Stimulated activated CD8-positive, alpha-beta memory T cell treated with anti-CD3 and anti-CD28 coated beads, Interleukin-2, amount 100 ng/mL, for 48 hours (primary cell): ENCODE data around the gene ADK.
"Not testable (repeated sequence)": the region's sequence is repeated elsewhere in the genome, so short reads cannot be mapped to it uniquely, and the experiment has no call there.

ENCODE experiments used
- DNase-seq, 2 donors: peaks; one replicate each; pipeline ENCODE4 v3.0.0-alpha.2; 2020; ENCODE audit warnings: low read depth in 2 of 2

ADK gene

DNA sequence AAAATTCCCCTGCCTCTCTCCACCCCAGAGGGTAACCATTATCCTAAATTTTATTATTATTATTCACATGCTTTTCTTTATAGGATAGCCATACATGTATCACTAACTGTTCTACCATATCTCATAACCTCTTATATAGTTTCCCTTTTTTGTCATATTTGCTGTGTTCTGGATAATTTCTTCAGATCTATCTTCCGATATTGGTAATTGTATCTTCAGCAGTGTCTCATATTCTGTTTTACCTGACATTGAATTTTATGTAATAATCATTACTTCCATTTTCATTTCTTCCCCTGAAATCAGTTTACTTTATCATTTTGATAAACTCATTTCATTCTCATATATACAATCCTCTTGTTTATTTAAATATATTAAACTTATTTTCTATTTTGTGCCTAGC lies 273.5 kb downstream of the ADK start:
- DNase-seq: no peak

DNA sequence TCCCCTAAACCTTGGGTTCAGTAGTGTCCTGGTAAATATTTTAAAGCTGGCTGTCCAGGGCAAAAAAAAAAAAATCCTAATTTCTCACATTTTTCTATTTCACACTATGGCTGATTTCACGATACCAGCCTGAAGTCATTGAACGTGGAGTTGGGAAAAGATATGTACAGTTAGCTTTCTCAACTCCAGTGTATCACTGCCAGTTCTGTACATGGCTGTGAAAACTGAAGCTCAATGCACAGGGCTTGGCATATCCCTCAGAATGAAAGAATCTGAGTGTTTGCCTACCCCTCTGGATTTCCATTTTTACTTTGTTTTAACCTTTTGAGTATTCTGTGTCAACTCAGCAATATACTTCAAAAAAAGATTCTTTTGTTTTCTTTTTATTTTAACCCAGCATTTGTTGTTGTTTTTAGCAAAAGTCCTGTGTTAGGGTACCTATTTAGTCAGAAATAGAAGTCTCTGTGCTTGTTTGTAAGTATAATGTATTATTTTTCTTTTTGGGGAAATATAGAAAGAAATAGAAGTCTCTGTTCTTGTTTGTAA lies 274.5 kb downstream of the ADK start:
- no peak for DNase-seq

DNA sequence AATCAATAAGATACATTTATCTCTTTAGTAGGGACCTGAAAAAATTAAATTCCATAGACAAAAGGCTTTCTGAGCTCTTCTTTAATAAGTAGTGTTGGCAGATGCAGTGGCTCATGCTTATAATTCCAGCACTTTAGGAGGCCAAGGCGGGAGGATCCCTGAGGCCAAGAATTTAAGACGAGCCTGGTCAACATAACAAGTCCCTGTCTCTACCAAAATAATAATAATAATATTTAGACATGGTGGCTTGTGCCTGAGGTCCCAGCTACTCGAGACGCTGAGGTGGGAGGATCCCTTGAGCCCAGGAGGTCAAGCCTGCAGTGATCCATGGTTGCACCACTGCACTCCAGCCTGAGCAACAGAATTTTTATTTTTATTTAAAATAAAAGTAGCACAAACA lies 280.8 kb downstream of the ADK start:
- no peak for DNase-seq

DNA sequence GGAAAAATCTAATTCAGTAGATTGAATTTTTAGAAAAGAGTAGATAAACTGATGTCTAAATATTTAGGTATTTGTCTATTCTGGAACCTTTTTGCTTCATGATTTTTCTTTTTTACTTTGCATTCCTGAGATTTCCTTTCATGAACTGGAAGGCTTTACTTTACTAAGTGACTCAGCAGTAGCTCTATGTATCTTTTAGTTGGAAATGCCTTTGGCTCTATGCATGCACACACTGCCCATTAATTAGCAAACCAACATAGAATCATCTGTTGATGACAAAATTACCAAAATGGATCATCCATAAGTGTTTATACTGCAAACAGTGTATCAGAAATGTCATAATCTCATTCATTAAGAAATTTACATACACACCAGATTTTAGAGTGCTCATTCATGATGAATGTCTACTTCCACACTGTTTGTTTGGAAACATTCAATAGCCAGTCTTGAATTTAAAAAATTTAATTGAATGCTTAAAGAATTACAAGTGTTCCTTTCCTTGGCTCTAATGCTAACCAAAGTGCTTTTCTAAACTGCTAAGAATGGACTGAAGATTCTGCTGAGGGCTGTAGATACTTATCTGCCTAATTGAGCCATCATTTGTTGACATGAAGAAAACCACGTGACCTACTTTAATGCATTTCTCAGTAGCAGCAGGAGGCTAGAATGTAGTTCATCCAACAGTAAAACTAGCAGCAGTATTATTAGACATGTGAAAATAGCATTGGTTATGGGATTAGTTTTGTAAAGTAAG lies 282.0 kb downstream of the ADK start:
- no peak for DNase-seq

DNA sequence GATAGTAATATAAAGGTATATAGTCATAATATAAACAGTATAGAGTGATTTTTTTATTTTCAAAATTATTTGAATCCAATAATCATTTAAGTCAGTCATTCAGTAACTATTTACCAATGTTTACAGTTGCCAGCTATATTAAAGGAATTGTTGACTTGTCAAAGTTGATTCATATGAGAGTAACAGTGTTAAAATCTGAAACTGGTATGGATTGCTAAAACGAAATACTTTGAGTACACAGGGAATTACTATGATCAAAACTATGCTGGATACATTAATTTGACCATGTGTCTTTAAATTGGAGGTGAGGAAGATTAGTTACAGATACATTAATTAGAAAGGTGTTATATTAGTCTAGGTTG lies 282.6 kb downstream of the ADK start:
- no peak for DNase-seq

DNA sequence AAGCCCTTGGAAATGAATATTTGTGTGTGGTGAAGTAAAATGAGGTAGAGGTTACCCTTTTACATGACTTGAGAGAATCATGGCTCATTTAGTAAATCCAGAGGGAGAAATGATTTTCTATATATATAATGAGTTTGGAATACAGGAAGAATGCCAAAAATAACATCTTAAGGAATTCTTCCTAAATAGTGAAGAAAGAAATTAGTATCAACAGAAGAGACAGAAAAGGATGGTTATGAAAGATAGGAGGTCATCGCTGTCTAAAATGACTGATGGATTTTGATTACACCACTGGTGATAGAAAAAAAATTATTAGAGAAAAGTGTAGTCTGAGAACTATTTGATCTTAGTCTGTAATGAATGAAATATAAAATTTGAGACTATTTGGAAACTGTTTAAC lies 283.0 kb downstream of the ADK start:
- no peak for DNase-seq

DNA sequence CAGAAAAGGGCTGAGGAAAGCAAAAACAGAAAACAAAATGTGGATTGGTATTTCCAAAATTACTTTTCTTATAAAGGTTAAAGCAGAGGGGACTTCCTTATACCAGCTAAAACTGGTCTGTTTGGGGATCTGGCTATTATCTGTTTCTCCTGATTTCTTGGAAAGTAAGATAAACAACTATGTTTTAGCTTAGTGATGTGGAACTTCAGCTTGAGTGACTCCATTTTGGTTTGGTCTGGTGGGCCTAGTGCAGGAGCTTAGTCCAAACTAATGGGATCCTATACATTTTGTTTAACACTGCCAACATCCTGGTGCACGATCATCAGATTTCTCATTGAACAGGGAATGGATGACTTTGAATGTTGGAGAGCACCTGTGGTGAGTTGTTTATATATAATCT lies 283.5 kb downstream of the ADK start:
- no peak for DNase-seq

DNA sequence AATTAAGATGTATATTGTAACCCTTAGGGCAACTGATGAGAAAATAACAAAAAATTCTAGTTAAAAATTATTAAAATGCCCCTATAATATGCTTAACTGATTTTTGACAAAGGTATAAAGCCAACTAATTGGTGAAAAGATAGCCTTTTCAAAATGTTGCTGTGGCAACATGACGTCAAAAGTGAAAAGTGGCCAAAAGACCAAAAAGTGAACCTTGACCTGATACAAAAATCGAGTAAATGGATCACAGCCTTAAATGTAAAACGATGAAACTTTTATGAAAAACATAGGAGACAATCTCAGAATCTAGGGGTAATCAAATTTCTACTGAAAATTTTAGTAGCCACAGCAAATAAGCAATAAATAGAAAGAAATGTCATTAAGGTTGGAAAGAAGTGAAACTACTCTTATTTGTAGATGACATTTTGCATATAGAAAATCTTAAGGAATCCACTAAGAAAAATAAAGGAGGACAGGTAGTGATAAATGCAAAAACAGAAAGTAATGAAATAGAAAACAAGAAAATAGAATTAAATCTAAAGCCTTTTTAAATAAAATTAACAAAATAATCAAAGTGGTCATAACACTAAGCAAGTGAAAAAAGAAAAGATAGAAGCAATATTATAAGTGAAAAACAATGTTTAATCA lies 285.6 kb downstream of the ADK start:
- no peak for DNase-seq

DNA sequence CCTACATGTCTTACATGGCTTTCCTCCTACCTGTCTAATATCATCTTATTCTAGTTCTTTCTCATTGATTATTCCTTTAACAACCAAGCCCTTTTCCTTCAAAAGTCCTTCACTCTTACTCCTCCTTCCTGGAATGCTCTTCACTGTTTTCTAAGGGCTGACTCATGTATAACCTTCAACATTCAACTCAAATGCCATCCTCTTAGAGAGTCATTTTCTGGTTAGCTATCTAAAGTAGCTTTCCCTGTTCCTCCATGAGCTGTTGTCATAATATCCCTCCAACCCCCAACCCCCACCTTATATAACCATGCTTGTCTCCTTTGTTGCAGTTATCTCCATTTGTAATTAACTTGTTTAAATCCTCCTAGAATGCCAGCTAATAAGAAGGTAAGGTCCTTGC lies 286.8 kb downstream of the ADK start:
- DNase-seq: no peak

DNA sequence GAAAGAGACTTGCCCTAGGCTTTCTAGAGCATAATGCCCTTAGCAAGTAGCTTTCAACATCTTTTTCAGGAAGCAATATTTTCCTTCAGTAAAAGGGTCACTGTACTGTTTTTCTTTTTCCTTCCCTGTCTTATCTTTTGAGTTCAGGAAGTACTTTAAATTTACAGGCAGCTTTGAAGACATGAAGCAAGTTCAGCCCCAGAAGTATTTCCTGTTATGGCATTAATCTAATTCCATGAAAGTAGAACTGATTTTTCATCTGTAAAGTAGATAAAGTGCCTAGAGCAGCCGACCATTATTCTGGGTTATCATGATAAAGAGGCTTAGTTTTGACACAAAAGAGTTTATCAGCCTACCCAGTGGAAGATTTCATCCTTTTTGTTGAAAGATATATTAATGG lies 288.2 kb downstream of the ADK start:
- no peak for DNase-seq

DNA sequence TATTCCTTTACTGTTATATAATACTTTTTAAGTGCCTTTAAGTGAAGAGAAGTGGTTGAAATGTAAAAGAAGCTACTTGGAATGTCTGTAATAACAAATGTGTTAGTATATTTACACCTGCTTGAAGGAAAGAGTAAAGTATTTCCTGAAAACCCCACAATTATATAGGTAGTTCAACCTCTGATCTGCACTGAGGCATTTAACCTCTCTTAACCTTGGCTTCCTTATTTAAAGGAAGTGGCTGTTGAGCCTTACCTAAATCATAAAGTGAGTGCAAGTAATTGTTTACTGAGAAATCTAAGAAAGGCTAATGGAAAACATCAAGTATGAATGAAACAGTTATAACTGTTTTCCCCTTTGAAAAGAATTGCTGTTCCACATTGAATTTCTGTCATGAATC lies 294.5 kb downstream of the ADK start:
- DNase-seq: no peak

DNA sequence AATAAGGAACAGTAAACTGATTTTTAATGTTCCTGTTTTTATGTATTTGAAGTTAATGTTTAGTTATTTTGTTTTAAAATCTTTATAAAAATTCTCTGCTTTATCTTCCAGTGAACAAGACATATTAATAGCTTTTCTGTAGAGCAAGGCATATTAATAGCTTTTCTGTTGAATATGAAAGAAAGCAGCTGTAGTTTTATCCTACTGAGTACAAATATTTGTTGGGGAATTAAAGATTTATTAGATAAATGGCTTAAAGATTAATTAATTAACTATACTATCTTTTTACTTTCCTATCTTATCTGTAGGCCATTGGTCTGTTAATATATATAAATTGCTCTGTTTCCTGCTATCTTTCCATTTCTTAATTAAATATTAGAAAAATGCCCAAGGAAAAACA lies 299.6 kb downstream of the ADK start:
- no peak for DNase-seq

DNA sequence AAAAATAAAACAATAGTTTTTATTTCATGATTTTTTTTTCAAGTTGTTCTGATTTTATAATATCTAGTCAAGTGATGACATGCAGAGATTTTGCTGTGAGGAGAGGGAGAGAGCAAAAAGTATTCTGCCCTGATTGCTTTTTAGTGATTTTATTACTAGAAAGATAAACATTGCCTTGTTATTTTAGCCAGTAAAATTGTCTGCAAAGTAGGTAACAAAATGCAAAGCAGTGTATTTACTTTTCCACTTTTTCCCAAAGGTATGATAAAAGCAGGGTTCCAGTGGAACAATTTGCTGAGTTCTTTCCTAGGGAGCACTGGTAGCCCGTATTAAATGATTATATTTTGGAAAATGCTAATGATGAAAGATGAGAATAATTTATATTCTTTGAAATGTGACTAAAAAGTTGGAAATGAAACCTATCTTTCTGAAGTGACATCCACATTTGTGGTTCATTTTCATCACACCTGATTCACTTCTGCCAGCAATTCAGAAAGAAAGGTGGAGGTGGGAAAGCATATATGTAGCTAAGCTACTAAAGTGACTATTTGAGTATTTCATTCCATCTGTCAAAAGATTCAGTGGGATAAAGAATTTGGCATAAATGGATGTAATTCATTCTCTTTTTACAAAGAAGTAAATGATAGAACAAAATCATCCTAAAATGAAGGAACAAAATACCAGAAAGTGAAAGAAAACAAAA lies 300.3 kb downstream of the ADK start:
- DNase-seq: no peak

DNA sequence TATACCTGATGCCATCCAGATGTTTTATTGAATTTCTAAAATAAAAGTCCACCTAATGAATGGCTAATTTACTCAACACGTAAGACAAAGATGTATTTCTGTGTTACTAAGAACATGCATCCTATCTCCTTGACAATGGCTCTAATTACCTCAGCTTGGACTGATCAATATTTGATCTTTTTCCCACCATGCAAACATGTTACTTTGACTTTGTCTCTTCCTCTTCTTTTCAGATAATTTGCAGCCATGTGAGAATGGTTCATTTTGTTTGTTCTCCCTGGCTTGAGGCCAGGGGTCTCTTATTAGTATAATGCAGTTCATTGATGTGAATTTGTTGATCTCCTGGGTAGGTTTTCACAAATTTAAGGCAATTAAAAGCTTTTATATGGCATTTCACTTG lies 302.1 kb downstream of the ADK start:
- no peak for DNase-seq

DNA sequence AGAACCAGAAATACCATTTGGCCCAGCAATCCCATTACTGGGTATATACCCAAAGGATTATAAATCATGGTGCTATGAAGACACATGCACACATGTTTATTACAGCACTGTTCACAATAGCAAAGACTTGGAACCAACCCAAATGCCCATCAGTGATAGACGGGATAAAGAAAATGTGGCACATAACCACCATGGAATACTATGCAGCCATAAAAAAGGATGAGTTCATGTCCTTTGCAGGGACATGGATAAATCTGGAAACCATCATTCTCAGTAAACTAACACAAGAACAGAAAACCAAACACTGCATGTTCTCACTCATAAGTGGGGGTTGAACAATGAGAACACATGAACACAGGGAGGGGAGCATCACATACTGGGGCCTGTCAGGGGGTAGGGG lies 306.5 kb downstream of the ADK start:
- not testable (repeated sequence) for DNase-seq

DNA sequence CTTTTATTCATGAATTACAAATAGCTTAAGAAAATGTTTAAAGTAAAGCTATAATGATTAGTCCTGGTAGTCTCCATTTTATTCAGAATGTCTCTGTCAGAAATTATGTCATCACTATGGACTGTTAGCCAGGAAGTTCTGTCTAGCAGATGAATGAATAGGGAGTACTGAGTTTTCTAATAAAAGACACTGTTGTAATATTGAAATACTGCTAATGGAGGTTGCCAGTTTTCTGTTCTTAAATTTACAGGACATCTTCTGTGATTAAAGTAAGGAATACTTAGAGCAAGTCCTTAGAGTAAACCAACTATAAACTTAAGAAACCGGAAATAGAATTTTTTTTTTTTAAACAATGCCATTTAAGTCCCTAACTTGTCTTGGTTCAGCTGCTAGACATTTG lies 309.8 kb downstream of the ADK start:
- DNase-seq: no peak

DNA sequence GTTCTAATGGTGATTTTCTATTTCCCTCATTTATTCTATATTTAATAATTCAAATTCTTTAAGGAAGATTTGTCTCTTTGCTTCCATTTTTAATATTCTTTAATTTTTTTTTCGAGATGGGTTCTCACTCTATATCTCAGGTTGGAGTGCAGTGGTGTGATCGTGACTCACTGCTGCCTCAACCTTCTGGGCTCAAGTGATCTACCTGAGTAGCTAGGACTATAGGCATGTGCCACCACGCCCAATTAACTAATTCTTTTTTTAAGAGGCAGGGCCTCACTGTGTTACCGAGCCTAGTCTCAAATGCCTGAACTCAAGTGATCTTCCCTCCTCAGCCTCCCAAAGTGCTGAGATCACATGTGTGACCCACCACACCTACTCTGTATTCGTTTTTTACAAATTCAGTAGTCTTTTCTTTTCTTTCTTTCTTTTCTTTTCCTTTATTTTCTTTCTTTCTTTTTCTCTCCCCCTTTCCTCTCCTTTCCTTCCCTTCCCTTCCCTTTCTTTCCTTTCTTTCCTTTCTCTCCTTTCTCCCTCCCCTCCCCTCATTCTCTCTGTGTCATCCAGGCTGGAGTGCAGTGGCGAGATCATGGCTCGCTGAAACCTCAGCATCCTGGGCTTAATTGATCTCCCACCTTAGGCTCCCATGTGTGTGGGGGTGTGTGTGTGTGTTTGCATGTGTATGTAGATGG lies 323.1 kb downstream of the ADK start:
- DNase-seq: no peak

DNA sequence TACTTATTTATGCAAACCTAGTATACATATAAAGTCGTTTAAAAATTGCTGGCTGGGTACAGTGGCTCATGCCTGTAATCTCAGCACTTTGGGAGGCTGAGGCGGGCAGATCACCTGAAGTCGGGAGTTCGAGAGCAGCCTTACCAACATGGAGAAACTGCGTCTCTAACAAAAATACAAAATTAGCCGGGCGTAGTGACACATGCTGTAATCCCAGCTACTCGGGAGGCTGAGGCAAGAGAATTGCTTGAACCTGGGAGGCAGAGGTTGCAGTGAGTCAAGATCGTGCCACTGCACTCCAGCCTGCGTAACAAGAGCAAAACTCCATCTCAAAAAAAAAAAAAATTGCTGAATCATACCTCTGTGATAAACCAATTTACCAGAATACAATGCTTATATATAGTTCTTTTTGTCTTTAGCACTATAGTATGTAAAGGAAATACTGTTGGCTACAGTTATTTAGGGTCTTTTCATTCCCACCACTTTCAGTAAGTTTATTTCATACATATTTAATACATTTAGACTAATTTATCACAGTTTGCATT lies 325.2 kb downstream of the ADK start:
- DNase-seq: not testable (repeated sequence)

DNA sequence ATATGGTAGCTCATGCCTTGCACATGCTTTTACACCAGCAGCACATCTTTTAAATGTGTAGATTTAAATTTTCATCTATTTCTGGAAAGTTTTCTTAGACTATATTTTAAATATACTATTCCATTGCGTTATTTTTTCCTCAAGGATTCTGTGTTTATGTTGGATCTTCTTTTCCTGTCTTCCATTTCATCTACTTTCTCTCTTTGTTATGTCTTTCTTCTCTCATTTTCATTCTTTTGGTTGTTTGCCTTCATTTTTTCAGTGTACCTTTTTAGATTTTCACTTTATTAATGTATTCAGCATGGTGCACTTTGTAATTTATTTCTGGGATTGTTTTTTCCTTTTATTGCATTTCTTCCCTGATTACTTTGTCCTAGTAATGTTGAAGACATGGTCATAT lies 329.8 kb downstream of the ADK start:
- no peak for DNase-seq

DNA sequence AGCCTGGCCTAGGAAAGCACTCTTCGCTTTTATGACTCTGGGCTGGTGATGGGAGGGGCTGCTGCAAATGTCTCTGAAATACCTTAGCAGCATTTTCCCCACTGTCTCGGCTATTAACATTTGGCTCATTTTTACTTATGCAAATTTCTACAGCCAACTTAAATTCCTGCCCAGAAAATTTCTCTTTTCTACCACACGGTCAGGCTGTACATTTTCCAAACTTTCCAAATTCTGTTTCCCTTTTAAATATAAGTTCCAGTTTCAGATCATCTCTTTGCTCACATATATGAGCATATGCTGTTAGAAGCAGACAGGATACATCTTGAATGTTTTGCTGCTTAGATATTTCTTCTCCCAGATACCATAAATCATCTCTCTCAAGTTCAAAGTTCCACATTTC lies 332.3 kb downstream of the ADK start:
- DNase-seq: no peak

DNA sequence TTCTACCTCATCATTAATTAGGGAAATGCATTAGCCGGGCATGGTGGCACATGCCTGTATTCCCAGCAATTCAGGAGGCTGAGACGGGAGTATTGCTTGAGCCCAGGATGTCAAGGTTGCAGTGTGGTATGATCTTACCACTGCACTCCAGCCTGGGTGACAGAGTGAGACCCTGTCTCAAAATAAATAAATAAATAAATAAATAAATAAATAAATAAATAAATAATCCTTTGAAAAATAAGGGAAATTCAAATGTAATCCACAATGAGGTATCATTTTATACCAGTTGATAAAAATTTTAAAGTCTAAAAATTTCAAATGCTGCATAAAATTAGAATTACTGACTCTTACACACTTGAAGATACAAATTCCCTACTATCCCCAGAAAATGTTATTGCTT lies 334.3 kb downstream of the ADK start:
- DNase-seq: no peak

DNA sequence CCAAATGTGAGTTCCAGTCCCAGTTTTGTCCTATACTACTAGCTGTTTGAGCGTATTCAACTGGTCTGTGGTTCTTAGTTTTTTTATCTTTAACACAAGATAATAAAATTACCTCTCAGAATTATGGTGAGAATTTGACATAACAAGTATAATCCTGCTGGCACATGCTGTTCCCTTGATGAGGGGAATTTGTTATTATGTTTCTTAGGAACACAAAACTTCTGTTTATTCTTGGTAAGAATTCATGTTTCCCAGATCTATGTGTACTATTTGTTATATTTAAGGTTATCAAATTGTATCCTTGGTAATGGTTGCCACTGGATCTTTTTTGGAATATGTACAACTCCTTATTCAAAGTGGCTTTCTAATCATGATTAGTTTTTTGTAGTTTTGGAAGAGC lies 335.6 kb downstream of the ADK start:
- no peak for DNase-seq
